ENCODE results near the gene CDC42SE2.
"Not testable (repeated sequence)": the region's sequence is repeated elsewhere in the genome, so short reads cannot be mapped to it uniquely, and the experiment has no call there.

- not testable (repeated sequence) for TF ChIP-seq EZH2phosphoT487 (IDR thresholded peaks at IDR 0.05; ENCODE audit: borderline replicate concordance); CTCF (conservative IDR thresholded peaks at IDR 0.05; ENCODE audit: low read length)
These were observed 116.4 kb downstream of the CDC42SE2 start for GRCh38 chr5:131380238-131380637.

All from Loucy (cell line).